ENCODE data around the gene CCDC175.

DNA sequence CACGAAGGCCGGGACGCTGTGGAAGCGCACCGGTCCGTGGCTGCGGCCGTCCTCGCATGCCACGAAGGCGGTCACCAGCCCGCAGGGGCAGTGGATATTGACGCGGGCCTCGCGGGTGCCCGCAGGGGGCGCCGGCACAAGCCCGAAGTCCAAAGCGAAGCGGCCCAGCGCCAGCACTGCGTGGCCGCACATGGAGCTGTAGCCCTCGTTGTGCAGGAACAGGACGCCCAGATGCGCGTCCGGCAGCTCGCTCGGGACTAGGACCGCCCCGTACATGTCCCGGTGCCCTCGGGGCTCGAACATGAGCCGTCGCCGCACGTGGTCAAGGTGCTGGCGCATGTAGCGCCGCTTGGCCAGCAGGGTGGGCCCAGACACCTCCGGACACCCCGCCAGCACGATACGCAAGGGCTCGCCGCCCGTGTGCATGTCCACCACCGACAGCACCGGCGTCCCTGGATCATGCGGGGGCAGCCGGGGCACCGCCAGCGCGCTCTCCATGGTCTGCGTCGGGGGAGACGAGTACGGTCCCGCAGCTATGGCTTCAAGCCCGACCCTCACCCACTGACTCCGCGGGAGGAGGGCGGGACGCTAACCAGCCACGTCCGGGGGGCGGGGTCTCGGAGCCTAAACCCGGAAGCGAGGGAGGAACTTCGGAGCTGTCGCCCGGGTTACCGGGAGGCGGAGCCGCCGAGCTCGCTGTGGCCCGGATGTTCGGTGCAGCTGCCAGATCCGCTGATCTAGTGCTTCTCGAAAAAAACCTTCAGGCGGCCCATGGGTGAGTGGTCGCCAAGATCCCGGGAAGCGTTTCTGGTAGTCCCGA is 92.6 kb downstream of the CCDC175 start, which contains the start of the genes JKAMP and L3HYPDH:
- peak; percentile 80 for TF ChIP-seq POLR2A (IDR thresholded peaks at IDR 0.05; ENCODE audit: low read depth, low read length)
- TF ChIP-seq POLR2AphosphoS5 (IDR thresholded peaks at IDR 0.05; ENCODE audit: low read depth, low read length): peak; percentile 88

Data from GM12891 (cell line).